ENCODE data around the gene EPB41. TPM values are rescaled to one million over a fixed set of nuclear protein-coding genes. Genes with fewer than 3 reads are reported as not detected.
"Not testable (repeated sequence)": the region's sequence is repeated elsewhere in the genome, so short reads cannot be mapped to it uniquely, and the experiment has no call there.

The EPB41 gene
- total RNA-seq, 2 donors from 2014 or later = 39.4 to 54.4 TPM

- H3K36me3 ChIP-seq = no peaks in the 10 kb centered on the region
- TF ChIP-seq POLR2A (IDR thresholded peaks at IDR 0.05) (no peak), POLR2AphosphoS5 (IDR thresholded peaks at IDR 0.05) (no peak), CTCF (IDR thresholded peaks at IDR 0.05) (no peak)
- intact Hi-C loops (cut with DNase I) = no loop called here
- no peaks in the 10 kb centered on the region for H3K27me3 ChIP-seq (replicated peaks; ENCODE audit: insufficient read depth)
- no peaks in the 10 kb centered on the region for H3K4me1 ChIP-seq (replicated peaks)
- no peak overlapping the region for H3K4me3 ChIP-seq
- no peaks in the 10 kb centered on the region for H3K9me3 ChIP-seq
- no peak for DNase-seq (ENCODE audit: low spot score)
- H3K27ac ChIP-seq = no peak overlapping the region
- 63% methylated on average over 2 of the region's 2 CpGs for WGBS
Observed at GRCh38 chr1:28954126-28954726, 39.9 kb downstream of the EPB41 start.

- no peak for DNase-seq (ENCODE audit: low spot score)
- Histone ChIP-seq H3K27ac (no peak overlapping the region), H3K27me3 (replicated peaks; ENCODE audit: insufficient read depth) (no peaks in the 10 kb centered on the region), H3K4me1 (replicated peaks) (no peaks in the 10 kb centered on the region), H3K4me3 (no peak overlapping the region), H3K36me3 (no peaks in the 10 kb centered on the region), H3K9me3 (no peaks in the 10 kb centered on the region)
- 83% methylated on average over 2 of the region's 2 CpGs for WGBS
- TF ChIP-seq POLR2A (IDR thresholded peaks at IDR 0.05) = no peak
- no peak for TF ChIP-seq POLR2AphosphoS5 (IDR thresholded peaks at IDR 0.05)
- no peak for TF ChIP-seq CTCF (IDR thresholded peaks at IDR 0.05)
- intact Hi-C loops (cut with DNase I) = no loop called here
Observed at GRCh38 chr1:28956038-28956464, 41.7 kb downstream of the EPB41 start.

- H3K27me3 ChIP-seq (replicated peaks; ENCODE audit: insufficient read depth); DNase-seq (ENCODE audit: low spot score); H3K4me1 ChIP-seq (replicated peaks); H3K9me3 ChIP-seq; H3K4me3 ChIP-seq; H3K27ac ChIP-seq; intact Hi-C loops (cut with DNase I); H3K36me3 ChIP-seq: not testable (repeated sequence)
- 92% methylated on average over 13 of the region's 13 CpGs for WGBS
Observed at GRCh38 chr1:28962114-28962831, 47.9 kb downstream of the EPB41 start.

GRCh38 chr1:28965271-28965870, 51.0 kb downstream of the EPB41 start:
- intact Hi-C loops (cut with DNase I) = no loop called here
- H3K27ac ChIP-seq = no peak overlapping the region
- WGBS = 85% methylated on average over 1 of the region's 1 CpG
- no peaks in the 10 kb centered on the region for H3K9me3 ChIP-seq
- H3K4me3 ChIP-seq = no peak overlapping the region
- no peaks in the 10 kb centered on the region for H3K4me1 ChIP-seq (replicated peaks)
- no peaks in the 10 kb centered on the region for H3K36me3 ChIP-seq
- no peak for TF ChIP-seq POLR2AphosphoS5 (IDR thresholded peaks at IDR 0.05)
- TF ChIP-seq CTCF (IDR thresholded peaks at IDR 0.05) = no peak
- no peak for TF ChIP-seq POLR2A (IDR thresholded peaks at IDR 0.05)
- no peaks in the 10 kb centered on the region for H3K27me3 ChIP-seq (replicated peaks; ENCODE audit: insufficient read depth)
- no peak for DNase-seq (ENCODE audit: low spot score)

- Histone ChIP-seq H3K36me3 (no peaks in the 10 kb centered on the region), H3K27ac (no peak overlapping the region), H3K9me3 (no peaks in the 10 kb centered on the region), H3K4me1 (replicated peaks) (no peaks in the 10 kb centered on the region), H3K4me3 (no peak overlapping the region), H3K27me3 (replicated peaks; ENCODE audit: insufficient read depth) (no peaks in the 10 kb centered on the region)
- intact Hi-C loops (cut with DNase I) = no loop called here
- no peak for DNase-seq (ENCODE audit: low spot score)
- TF ChIP-seq POLR2A (IDR thresholded peaks at IDR 0.05) = no peak
- no peak for TF ChIP-seq CTCF (IDR thresholded peaks at IDR 0.05)
- TF ChIP-seq POLR2AphosphoS5 (IDR thresholded peaks at IDR 0.05) = no peak
- 89% methylated on average over 2 of the region's 2 CpGs for WGBS
Observed at GRCh38 chr1:28966617-28967016, 52.2 kb downstream of the EPB41 start.

Measured in prostate gland (tissue), 2 donors.